GM21723 (cell line): ENCODE data around the gene ELF3.
"Not testable (repeated sequence)": the region's sequence is repeated elsewhere in the genome, so short reads cannot be mapped to it uniquely, and the experiment has no call there.

Experiments used
- ATAC-seq: cut with Tn5 transposase; IDR thresholded peaks from one replicate; pipeline ENCODE4 v1.9.1; 2021; ENCODE audit warnings: mild to moderate bottlenecking, moderate library complexity; ENCODE audit not compliant: unreplicated experiment

The ELF3 gene

GRCh38 chr1:202063093-202063492 is 52.7 kb downstream of the ELF3 start:
- ATAC-seq: no peak

DNA sequence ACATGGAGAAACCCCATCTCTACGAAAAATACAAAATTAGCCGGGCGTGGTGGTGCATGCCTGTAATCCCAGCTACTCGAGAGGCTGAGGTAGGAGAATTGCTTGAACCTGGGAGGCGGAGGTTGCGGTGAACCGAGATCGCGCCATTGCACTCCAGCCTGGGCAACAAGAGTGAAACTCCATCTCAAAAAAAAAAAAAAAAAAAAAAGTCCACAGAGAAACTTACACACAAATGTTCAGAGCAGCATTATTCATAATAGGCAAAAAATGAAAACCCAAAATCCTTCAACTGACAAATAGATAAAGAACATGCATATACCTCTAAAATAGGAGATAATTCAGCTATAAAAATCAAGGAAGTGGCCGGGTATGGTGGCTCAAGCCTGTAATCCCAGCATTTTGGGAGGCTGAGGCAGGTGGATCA is 54.5 kb downstream of the ELF3 start:
- not testable (repeated sequence) for ATAC-seq
